ENCODE results near the gene SSTR5.

The SSTR5 gene

DNA sequence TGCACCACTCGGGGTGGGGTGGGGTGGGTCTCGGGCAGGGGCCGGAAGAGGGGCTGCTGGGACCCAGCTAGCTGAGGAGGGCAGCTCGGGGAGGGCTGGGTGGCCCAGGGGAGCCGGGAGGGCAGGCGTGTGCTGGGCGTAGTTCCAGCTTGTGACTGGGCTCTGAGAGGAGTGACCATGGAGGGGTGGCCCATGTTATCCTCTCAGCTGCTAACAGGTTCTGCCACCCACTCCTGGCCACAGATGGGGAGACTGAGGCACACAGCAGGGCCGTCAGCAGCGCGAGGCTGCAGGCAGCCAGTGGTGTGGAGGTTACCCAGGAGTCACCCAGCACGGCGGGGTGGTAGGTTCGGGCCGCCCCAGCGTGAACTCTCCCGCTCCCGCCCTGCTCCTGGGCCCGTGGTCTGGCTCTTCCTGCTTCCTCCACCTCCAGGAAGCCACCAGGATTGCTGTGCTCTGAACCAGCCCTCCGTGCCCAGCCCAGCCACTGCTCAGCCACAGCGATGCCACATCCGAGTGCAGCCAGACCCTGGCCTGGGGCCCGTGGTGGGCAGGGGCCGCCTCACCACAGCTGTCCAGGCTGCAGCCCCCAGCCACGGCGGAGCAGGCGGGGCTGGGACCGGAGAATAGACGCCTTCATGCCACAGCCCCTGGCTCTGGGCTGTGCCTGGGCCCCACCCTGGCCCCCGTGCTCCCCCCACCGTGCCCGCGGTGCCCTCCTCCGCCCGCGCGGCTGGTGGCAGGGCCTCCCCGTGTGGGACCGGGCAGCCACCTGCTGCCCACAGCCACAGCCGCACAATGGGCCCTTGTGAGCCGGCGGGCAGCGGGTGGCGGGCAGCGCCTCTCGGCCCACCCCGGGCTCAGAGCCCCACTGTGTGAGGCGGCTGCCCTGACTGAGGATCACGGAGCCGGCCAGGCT, 26.3 kb upstream of the SSTR5 start:
- no peak for ATAC-seq (ENCODE audit: insufficient read depth, low read depth)
- Histone ChIP-seq H4K20me1 (ENCODE audit: insufficient read depth, low read length) (no peaks in the 10 kb centered on the region), H3K4me2 (ENCODE audit: insufficient read depth, low read length) (no peak overlapping the region), H3K4me1 (ENCODE audit: insufficient read depth, low read length) (no peaks in the 10 kb centered on the region), H3K9ac (ENCODE audit: low read depth, low read length) (no peak overlapping the region), H3K9me3 (ENCODE audit: insufficient read depth, low read length, severe bottlenecking) (peaks cover 2% of the 10 kb centered on the region), H3K27me3 (ENCODE audit: insufficient read depth, low read length, poor library complexity) (no peaks in the 10 kb centered on the region), H2AFZ (ENCODE audit: low read depth, low read length) (no peak overlapping the region), H3K36me3 (ENCODE audit: insufficient read depth, low read length) (no peaks in the 10 kb centered on the region), H3K27ac (ENCODE audit: low read length) (no peak overlapping the region), H3K4me3 (ENCODE audit: low read depth in 1 of 2, low read length in 2 of 2) (no peak overlapping the region), H3K79me2 (ENCODE audit: insufficient read depth, low read length) (no peaks in the 10 kb centered on the region)
- TF ChIP-seq, protein P1, sequence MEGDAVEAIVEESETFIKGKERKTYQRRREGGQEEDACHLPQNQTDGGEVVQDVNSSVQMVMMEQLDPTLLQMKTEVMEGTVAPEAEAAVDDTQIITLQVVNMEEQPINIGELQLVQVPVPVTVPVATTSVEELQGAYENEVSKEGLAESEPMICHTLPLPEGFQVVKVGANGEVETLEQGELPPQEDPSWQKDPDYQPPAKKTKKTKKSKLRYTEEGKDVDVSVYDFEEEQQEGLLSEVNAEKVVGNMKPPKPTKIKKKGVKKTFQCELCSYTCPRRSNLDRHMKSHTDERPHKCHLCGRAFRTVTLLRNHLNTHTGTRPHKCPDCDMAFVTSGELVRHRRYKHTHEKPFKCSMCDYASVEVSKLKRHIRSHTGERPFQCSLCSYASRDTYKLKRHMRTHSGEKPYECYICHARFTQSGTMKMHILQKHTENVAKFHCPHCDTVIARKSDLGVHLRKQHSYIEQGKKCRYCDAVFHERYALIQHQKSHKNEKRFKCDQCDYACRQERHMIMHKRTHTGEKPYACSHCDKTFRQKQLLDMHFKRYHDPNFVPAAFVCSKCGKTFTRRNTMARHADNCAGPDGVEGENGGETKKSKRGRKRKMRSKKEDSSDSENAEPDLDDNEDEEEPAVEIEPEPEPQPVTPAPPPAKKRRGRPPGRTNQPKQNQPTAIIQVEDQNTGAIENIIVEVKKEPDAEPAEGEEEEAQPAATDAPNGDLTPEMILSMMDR (IDR thresholded peaks at IDR 0.05; ENCODE audit: borderline replicate concordance, extremely low read depth, low read length, poor library complexity, severe bottlenecking), result no peak
- TF ChIP-seq EZH2 (IDR thresholded peaks at IDR 0.05; ENCODE audit: borderline replicate concordance, low read depth, low read length, severe bottlenecking), result no peak
- no peak for DNase-seq

DNA sequence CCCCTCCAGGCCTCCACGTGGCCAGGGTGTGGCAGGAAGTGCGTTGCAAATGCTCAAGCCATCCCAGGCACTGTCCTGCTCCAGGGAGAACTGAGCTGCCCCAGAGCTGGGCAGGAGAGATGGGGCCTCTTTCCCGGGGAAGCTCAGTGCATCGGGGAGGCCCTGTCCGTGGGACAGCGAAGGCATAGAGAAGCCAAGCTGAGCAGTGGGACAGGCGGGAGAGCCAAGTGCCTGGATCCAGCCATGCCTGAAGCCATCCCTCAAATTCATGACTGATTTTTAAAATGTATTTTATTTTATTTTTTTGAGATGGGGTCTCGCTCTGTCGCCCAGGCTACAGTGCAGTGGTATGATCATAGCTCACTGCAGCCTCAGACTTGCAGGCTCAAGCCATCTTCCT, 25.4 kb upstream of the SSTR5 start:
- no peaks in the 10 kb centered on the region for H3K36me3 ChIP-seq (ENCODE audit: insufficient read depth, low read length)
- no peaks in the 10 kb centered on the region for H3K27me3 ChIP-seq (ENCODE audit: insufficient read depth, low read length, poor library complexity)
- H3K4me2 ChIP-seq (ENCODE audit: insufficient read depth, low read length), result no peak overlapping the region
- H3K9me3 ChIP-seq (ENCODE audit: insufficient read depth, low read length, severe bottlenecking), result no peaks in the 10 kb centered on the region
- no peak for DNase-seq
- H3K4me3 ChIP-seq (ENCODE audit: low read depth in 1 of 2, low read length in 2 of 2), result no peak overlapping the region
- no peak overlapping the region for H2AFZ ChIP-seq (ENCODE audit: low read depth, low read length)
- H3K9ac ChIP-seq (ENCODE audit: low read depth, low read length), result no peak overlapping the region
- no peaks in the 10 kb centered on the region for H4K20me1 ChIP-seq (ENCODE audit: insufficient read depth, low read length)
- no peaks in the 10 kb centered on the region for H3K4me1 ChIP-seq (ENCODE audit: insufficient read depth, low read length)
- no peak overlapping the region for H3K27ac ChIP-seq (ENCODE audit: low read length)
- no peak for TF ChIP-seq EZH2 (IDR thresholded peaks at IDR 0.05; ENCODE audit: borderline replicate concordance, low read depth, low read length, severe bottlenecking)
- TF ChIP-seq, protein P1 (IDR thresholded peaks at IDR 0.05; ENCODE audit: borderline replicate concordance, extremely low read depth, low read length, poor library complexity, severe bottlenecking), result no peak
- no peaks in the 10 kb centered on the region for H3K79me2 ChIP-seq (ENCODE audit: insufficient read depth, low read length)
- ATAC-seq (ENCODE audit: insufficient read depth, low read depth), result no peak

DNA sequence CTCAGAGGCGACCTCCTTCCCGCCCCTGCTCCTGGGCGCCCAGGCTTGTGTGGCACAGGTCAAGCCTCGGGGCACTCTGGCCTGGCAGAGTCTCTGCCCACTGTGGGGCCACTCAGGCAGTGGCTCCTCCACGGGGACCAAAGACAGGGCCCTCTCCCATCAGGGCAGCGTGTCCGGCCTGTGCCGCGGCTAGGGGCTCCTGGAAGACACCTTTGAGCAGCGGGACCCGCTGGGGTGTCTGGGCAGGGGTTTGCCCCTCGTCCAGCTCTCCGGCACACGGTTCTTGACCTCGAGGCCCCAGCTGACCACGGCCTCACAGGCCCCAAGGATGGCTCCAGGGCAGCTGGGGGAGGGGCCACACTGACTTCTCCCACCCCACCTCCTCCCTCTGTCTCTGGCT, 24.7 kb upstream of the SSTR5 start:
- no peak for ATAC-seq (ENCODE audit: insufficient read depth, low read depth)
- Histone ChIP-seq H3K79me2 (ENCODE audit: insufficient read depth, low read length) (no peaks in the 10 kb centered on the region), H3K4me3 (ENCODE audit: low read depth in 1 of 2, low read length in 2 of 2) (no peak overlapping the region), H3K27me3 (ENCODE audit: insufficient read depth, low read length, poor library complexity) (no peaks in the 10 kb centered on the region), H4K20me1 (ENCODE audit: insufficient read depth, low read length) (no peaks in the 10 kb centered on the region; the same call in 1 of the 2 replicates), H3K4me1 (ENCODE audit: insufficient read depth, low read length) (no peaks in the 10 kb centered on the region), H3K9ac (ENCODE audit: low read depth, low read length) (no peak overlapping the region), H3K4me2 (ENCODE audit: insufficient read depth, low read length) (no peak overlapping the region), H3K27ac (ENCODE audit: low read length) (no peak overlapping the region), H3K36me3 (ENCODE audit: insufficient read depth, low read length) (no peaks in the 10 kb centered on the region), H2AFZ (ENCODE audit: low read depth, low read length) (no peak overlapping the region), H3K9me3 (ENCODE audit: insufficient read depth, low read length, severe bottlenecking) (no peaks in the 10 kb centered on the region)
- DNase-seq, result no peak
- TF ChIP-seq, protein P1 (IDR thresholded peaks at IDR 0.05; ENCODE audit: borderline replicate concordance, extremely low read depth, low read length, poor library complexity, severe bottlenecking), result no peak
- TF ChIP-seq EZH2 (IDR thresholded peaks at IDR 0.05; ENCODE audit: borderline replicate concordance, low read depth, low read length, severe bottlenecking), result no peak

Data from DND-41 (cell line).